Brain microvascular endothelial cell (primary cell): ENCODE results near the gene WDR82.

Experiments
- DNase-seq: peaks from one replicate; pipeline ENCODE4 v3.0.0-alpha.2; 2020
- H3K27ac ChIP-seq: fragments of 250-450 bp; sonication (Bioruptor Pico); 2 replicates; pipeline ENCODE4 v1.5.1; 2020; ENCODE audit warnings: mild to moderate bottlenecking, moderate library complexity
- H3K27me3 ChIP-seq: fragments of 250-450 bp; sonication (Bioruptor Pico); replicated peaks from 2 replicates; pipeline ENCODE4 v1.5.1; 2020; ENCODE audit warnings: mild to moderate bottlenecking
- H3K36me3 ChIP-seq: fragments of 250-450 bp; sonication (Bioruptor Pico); replicated peaks from 2 replicates; pipeline ENCODE4 v1.5.1; 2020; ENCODE audit warnings: mild to moderate bottlenecking
- H3K4me3 ChIP-seq: 2 replicates; pipeline ENCODE4 v1.5.1; 2011; ENCODE audit warnings: low read depth, mild to moderate bottlenecking, control low read depth, low read length, moderate library complexity
- CTCF ChIP-seq: IDR thresholded peaks from 2 replicates; pipeline ENCODE4 v1.5.1; 2011; ENCODE audit warnings: low read depth, mild to moderate bottlenecking, moderate library complexity, low read length, control low read depth, inconsistent platforms; ENCODE audit errors: missing control alignments
- in situ Hi-C: cut with HindIII; loops from 2 replicates; pipeline ENCODE4 v1.10.0; 2017; ENCODE audit warnings: low sequenced_read_pairs, low pct_ligation_motif_present

Gene WDR82

GRCh38 chr3:52317208-52318000 is 39.0 kb upstream of the WDR82 start:
- TF ChIP-seq CTCF, result no peak
- in situ Hi-C loops, result no loop called here
- H3K36me3 ChIP-seq, result no peaks in the 10 kb centered on the region
- no peak for DNase-seq
- H3K27ac ChIP-seq, result no peak overlapping the region
- H3K27me3 ChIP-seq, result no peaks in the 10 kb centered on the region
- peak overlapping the region; percentile 52 for H3K4me3 ChIP-seq

GRCh38 chr3:52315977-52316764 is 37.7 kb upstream of the WDR82 start, which contains the start of gene DNAH1:
DNAH1 (plus strand) TSS chr3:52316319; CDS start chr3:52322443, 6,124 bp downstream.
- in situ Hi-C loops, result no loop called here

GRCh38 chr3:52315006-52315405 is 36.6 kb upstream of the WDR82 start:
- in situ Hi-C loops, result no loop called here
- Histone ChIP-seq H3K27me3 (no peaks in the 10 kb centered on the region), H3K36me3 (no peaks in the 10 kb centered on the region), H3K4me3 (no peak overlapping the region), H3K27ac (no peak overlapping the region)
- no peak for DNase-seq
- TF ChIP-seq CTCF, result no peak

More at GRCh38 chr3:52315977-52316764, 37.7 kb upstream of the WDR82 start, which contains the start of gene DNAH1:
- no peak for TF ChIP-seq CTCF
- Histone ChIP-seq H3K4me3 (no peak within 1 kb of the TSS), H3K27ac (no peak within 1 kb of the TSS), H3K27me3 (no peaks in the 10 kb centered on the region), H3K36me3 (no peaks in the 10 kb centered on the region)
- no peak for DNase-seq

- no peak for TF ChIP-seq CTCF
- no peak overlapping the region for H3K4me3 ChIP-seq
- H3K36me3 ChIP-seq, result no peaks in the 10 kb centered on the region
- DNase-seq, result no peak
- no peaks in the 10 kb centered on the region for H3K27me3 ChIP-seq
- H3K27ac ChIP-seq, result no peak overlapping the region
- in situ Hi-C loops, result no loop called here
These were observed 36.0 kb upstream of the WDR82 start for GRCh38 chr3:52314489-52314888.

- peak overlapping the region; percentile 32 for H3K27ac ChIP-seq
- no peaks in the 10 kb centered on the region for H3K27me3 ChIP-seq
- TF ChIP-seq CTCF, result no peak
- in situ Hi-C loops, result no loop called here
- peak; percentile 47 for DNase-seq
- H3K36me3 ChIP-seq, result no peaks in the 10 kb centered on the region
- no peak overlapping the region for H3K4me3 ChIP-seq
These were observed 35.3 kb upstream of the WDR82 start for GRCh38 chr3:52313774-52314188.
